Astrocyte of the spinal cord (primary cell): ENCODE results near the gene TCP11L1.
A peak's percentile ranks its signal among the peaks of the same experiment; 100 is the strongest.

Experiments used
- DNase-seq: peaks from one replicate; pipeline ENCODE4 v3.0.0; 2011; ENCODE audit warnings: low read depth, low spot score
- H3K4me3 ChIP-seq: 2 replicates; pipeline ENCODE4 v1.5.1; 2011; ENCODE audit warnings: low read depth, mild to moderate bottlenecking, low read length, moderate library complexity
- in situ Hi-C: cut with HindIII; loops from 2 replicates; pipeline ENCODE4 v1.10.0; 2017; ENCODE audit warnings: low sequenced_read_pairs
- TF ChIP-seq, protein P1 (sequence below): IDR thresholded peaks from 2 replicates; pipeline ENCODE4 v1.5.1; 2012; ENCODE audit warnings: low read depth, mild to moderate bottlenecking, low read length, inconsistent platforms

Gene TCP11L1

DNA sequence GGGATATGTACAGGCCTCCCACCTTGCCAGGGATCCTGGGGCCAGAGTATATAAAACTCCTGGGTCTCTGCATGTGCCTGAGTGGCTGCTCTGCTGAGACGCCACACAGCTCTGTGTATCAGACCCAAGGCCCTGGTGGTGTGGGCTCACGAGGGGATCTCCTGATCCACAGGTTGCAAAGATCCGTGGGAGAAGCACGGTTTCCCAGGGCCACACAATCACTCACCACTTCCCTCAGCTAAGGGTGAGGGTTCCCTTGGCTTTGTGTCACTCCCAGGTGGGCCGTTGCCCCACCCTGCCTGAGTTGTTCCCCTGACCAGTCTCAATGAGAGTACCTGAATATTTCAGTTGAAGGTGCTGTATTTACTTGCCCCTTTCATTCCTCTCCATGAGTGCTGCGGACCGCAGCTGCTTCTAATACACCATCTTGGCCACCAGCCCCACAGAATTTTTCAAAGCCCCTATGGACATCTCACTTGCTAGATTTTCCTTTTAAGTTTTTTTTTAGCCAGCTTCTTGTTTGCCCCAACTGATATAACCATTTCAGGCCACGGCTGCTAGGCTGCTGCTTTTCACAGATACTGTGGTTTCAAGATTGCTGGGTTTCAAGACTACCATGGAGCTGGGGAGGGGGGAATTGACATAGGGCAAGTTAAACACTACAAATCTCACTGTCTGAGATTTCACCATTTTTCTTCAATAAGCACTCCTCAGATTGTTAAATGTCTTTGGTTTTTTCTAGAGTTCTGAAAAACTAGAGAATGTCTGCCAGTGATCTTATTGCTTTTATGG lies 37.4 kb upstream of the TCP11L1 start:
- TF ChIP-seq, protein P1, sequence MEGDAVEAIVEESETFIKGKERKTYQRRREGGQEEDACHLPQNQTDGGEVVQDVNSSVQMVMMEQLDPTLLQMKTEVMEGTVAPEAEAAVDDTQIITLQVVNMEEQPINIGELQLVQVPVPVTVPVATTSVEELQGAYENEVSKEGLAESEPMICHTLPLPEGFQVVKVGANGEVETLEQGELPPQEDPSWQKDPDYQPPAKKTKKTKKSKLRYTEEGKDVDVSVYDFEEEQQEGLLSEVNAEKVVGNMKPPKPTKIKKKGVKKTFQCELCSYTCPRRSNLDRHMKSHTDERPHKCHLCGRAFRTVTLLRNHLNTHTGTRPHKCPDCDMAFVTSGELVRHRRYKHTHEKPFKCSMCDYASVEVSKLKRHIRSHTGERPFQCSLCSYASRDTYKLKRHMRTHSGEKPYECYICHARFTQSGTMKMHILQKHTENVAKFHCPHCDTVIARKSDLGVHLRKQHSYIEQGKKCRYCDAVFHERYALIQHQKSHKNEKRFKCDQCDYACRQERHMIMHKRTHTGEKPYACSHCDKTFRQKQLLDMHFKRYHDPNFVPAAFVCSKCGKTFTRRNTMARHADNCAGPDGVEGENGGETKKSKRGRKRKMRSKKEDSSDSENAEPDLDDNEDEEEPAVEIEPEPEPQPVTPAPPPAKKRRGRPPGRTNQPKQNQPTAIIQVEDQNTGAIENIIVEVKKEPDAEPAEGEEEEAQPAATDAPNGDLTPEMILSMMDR: no peak
- H3K4me3 ChIP-seq: no peak overlapping the region
- in situ Hi-C loops: no loop called here
- no peak for DNase-seq

DNA sequence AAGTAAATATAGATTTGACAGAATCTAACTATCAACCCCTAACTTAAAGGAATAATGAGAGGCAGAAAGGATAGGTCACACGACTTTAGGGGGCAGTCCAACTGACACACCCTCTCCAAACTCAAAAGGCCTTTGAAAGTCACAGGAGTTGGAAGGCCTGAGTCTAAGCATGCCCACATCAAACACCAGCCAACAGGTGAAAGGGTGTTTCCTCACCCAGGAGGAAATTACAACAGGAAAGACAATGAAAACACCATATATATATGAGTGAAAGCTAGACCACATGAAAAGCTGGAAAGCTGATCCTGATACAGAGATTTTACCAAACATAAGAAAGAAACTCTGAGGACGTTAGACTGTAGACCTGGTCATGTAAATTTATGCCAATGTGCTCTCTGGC lies 34.2 kb upstream of the TCP11L1 start:
- no peak overlapping the region for H3K4me3 ChIP-seq
- in situ Hi-C loops: no loop called here
- TF ChIP-seq, protein P1: no peak
- DNase-seq: no peak

DNA sequence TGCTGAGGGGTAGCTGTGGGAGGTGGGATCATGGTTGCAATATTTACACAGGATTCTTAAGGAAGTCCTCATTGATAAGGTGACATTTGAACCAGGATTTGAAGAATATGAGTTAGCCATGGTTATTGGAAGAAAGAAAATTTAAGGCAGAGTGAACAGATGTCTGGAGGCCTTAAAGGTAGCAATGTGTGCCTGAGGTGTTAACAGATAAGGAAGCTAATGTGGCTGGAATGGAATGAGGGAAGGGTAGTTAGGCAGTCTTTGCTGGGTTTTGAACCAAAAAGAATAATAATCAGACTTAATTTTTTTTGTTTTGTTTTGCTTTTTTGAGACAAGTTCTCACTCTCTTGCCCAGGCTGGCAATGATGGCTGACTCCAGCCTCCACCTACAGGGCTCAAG lies 33.4 kb upstream of the TCP11L1 start:
- DNase-seq: no peak
- in situ Hi-C loops: no loop called here
- TF ChIP-seq, protein P1: no peak
- H3K4me3 ChIP-seq: no peak overlapping the region

DNA sequence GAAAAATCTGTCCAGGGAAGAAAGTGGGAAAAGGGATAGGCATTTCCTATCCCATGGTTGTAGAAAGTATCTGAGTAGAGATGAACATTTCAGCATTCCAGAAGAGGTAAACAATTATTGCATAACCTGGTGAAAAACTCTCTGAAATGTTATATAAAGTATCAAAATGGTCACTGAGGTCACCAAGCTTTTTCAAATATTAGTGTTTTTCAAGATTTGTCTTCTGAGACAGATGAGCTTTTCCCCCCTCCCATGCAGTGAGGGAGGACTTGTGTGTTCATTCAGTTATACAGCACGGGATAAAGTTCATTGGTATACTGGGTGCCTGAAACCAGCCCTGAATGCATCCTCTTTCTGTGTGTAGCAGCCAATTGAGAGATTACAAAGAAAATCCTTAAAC lies 25.6 kb upstream of the TCP11L1 start:
- no peak overlapping the region for H3K4me3 ChIP-seq
- DNase-seq: no peak
- in situ Hi-C loops: no loop called here
- TF ChIP-seq, protein P1: no peak

DNA sequence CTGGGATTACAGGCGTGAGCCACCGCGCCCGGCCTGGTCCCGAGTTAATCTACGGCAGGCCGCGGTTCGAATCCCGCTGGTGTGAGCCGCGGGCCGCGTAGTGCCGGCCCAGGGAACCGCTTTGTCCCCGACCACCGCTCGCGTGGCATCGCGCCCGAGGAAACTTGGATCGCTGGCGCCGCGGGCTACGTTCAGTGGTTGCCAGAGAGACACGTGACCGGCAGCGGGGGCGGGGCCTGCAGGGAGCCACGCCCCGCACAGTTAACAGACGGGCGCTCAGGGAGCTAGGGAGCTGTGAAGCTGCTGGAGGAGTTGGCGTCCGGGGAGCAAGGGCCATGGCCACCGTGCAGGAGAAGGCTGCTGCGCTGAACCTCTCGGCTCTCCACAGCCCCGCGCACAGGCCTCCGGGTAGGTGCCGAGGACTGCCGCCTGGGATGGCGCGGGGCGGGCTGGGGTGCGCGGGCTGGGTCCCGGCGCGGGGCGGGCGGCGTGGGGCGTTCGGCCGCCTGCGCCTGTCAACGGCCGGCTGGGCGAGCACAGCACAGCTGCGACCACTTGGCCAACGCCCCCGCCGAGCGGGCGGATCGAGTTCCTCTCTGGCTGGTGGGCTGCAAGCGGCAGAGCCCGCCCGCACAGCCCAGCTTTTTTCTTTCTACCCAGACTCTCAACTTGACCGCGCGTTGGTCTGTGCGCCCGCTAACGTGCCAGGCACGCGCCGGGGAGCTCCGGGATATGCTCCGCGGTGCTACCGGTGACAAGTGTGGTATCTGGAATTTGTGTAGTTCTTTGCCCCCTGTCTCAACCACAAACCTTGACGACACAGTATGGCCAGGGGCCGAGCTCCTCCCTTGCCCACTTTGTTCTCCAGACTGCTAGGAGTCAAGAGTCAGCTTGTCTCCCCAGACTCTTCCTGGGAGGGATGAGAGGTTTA lies 23.5 kb upstream of the TCP11L1 start, which contains the start of gene DEPDC7:
DEPDC7 (plus strand) TSS at position 258 of the 931 bp plus-strand sequence; CDS start at position 336, 78 bp downstream.
- TF ChIP-seq, protein P1: no peak
- in situ Hi-C loops: no loop called here
- peak; percentile 89 for DNase-seq
- peak within 1 kb of the TSS; percentile 61 for H3K4me3 ChIP-seq

DNA sequence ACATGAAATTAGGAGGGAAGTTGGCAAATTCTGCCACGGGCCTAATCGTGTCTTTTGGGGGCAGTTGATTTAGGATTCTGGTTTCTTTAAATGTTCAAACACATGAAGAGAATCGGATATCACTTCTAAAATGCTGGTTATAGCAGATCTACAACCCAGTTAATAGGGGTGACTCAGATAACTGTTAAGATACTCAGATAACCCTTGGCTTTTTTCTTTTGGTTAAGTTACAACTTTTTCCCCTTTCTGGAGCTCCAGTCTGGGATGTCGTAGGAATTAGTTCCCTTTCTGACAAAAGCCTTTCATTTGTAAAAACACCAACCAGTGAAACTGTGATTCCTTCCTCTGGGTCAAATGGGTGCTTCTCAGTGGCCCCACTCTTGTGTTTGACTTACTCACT lies 22.7 kb upstream of the TCP11L1 start:
- no peak for DNase-seq
- TF ChIP-seq, protein P1: no peak
- H3K4me3 ChIP-seq: peak overlapping the region; percentile 61
- in situ Hi-C loops: no loop called here
